GM18870 (cell line): ENCODE data around the gene BLZF1.
A peak's percentile ranks its signal among the peaks of the same experiment; 100 is the strongest.
"Not testable (repeated sequence)": the region's sequence is repeated elsewhere in the genome, so short reads cannot be mapped to it uniquely, and the experiment has no call there.

ENCODE experiments used
- ATAC-seq: cut with Tn5 transposase; IDR thresholded peaks from one replicate; pipeline ENCODE4 v1.9.1; 2021; ENCODE audit warnings: moderate library complexity; ENCODE audit not compliant: unreplicated experiment

Gene BLZF1

GRCh38 chr1:169360415-169360814 lies 7.6 kb upstream of the BLZF1 start:
- ATAC-seq = no peak

GRCh38 chr1:169361281-169361680 lies 6.7 kb upstream of the BLZF1 start:
- no peak for ATAC-seq

GRCh38 chr1:169363046-169363730 lies 4.8 kb upstream of the BLZF1 start:
- ATAC-seq = peak; percentile 43

- no peak for ATAC-seq
Measured at GRCh38 chr1:169364948-169365347, 3.0 kb upstream of the BLZF1 start.

GRCh38 chr1:169367096-169367685 lies 804 bp upstream of the BLZF1 start:
- ATAC-seq = no peak

- ATAC-seq = no peak
Measured at GRCh38 chr1:169368406-169368769, 393 bp downstream of the BLZF1 start.

GRCh38 chr1:169371404-169371803 lies 3.4 kb downstream of the BLZF1 start:
- no peak for ATAC-seq

- no peak for ATAC-seq
Measured at GRCh38 chr1:169381162-169381561, 13.2 kb downstream of the BLZF1 start.

- no peak for ATAC-seq
Measured at GRCh38 chr1:169383449-169383848, 15.5 kb downstream of the BLZF1 start.

GRCh38 chr1:169387399-169387798 lies 19.4 kb downstream of the BLZF1 start:
- no peak for ATAC-seq

- ATAC-seq = peak; percentile 93
Measured at GRCh38 chr1:169390303-169390702, 22.3 kb downstream of the BLZF1 start.

GRCh38 chr1:169392406-169392805 lies 24.4 kb downstream of the BLZF1 start:
- no peak for ATAC-seq

- no peak for ATAC-seq
Measured at GRCh38 chr1:169395955-169396354, 28.0 kb downstream of the BLZF1 start.

- ATAC-seq = not testable (repeated sequence)
Measured at GRCh38 chr1:169402578-169402977, 34.6 kb downstream of the BLZF1 start.

- not testable (repeated sequence) for ATAC-seq
Measured at GRCh38 chr1:169408340-169408739, 40.3 kb downstream of the BLZF1 start.

- no peak for ATAC-seq
Measured at GRCh38 chr1:169414952-169415351, 47.0 kb downstream of the BLZF1 start.

- no peak for ATAC-seq
Measured at GRCh38 chr1:169421309-169421708, 53.3 kb downstream of the BLZF1 start.

GRCh38 chr1:169426174-169426705 lies 58.2 kb downstream of the BLZF1 start:
- ATAC-seq = no peak

- peak; percentile 60 for ATAC-seq
Measured at GRCh38 chr1:169427081-169427641, 59.2 kb downstream of the BLZF1 start, which contains the start of gene CCDC181. Gene CCDC181, minus strand, starts transcription at chr1:169427474. Its CDS starts 2,547 bp downstream, at chr1:169424927.
